SK-N-MC (cell line): ENCODE data around the gene LSAMP.

Source experiments
- EZH2 ChIP-seq: fragments of 200-600 bp; sonication (generic); IDR thresholded peaks from one replicate; pipeline ENCODE4 v1.6.1; 2017; ENCODE audit warnings: antibody characterized with exemption
- FOXP2 ChIP-seq: optimal IDR thresholded peaks from 2 replicates; pipeline ENCODE3; 2011; ENCODE audit warnings: mild to moderate bottlenecking, moderate library complexity; ENCODE audit not compliant: insufficient read depth; ENCODE audit errors: extremely low read length, control extremely low read depth
- POLR2AphosphoS5 ChIP-seq: IDR thresholded peaks from 2 replicates; pipeline ENCODE4 v1.6.1; 2012; ENCODE audit warnings: mild to moderate bottlenecking, low read depth, low read length, borderline replicate concordance

GRCh38 chr3:116166121-116166520, 279.2 kb downstream of the LSAMP start:
- no peak for TF ChIP-seq POLR2AphosphoS5
- no peak for TF ChIP-seq EZH2
- TF ChIP-seq FOXP2: no peak
